Measurements from ENCODE around the gene PRPSAP2.

The PRPSAP2 gene

GRCh38 chr17:18937981-18938691, 80.2 kb downstream of the PRPSAP2 start:
- no peaks in the 10 kb centered on the region for H3K36me3 ChIP-seq (replicated peaks)
- in situ Hi-C loops (cut with HindIII; ENCODE audit: low pct_ligation_motif_present, low sequenced_read_pairs), result no loop called here
- no peaks in the 10 kb centered on the region for H3K27me3 ChIP-seq (replicated peaks)
- TF ChIP-seq, protein P1, sequence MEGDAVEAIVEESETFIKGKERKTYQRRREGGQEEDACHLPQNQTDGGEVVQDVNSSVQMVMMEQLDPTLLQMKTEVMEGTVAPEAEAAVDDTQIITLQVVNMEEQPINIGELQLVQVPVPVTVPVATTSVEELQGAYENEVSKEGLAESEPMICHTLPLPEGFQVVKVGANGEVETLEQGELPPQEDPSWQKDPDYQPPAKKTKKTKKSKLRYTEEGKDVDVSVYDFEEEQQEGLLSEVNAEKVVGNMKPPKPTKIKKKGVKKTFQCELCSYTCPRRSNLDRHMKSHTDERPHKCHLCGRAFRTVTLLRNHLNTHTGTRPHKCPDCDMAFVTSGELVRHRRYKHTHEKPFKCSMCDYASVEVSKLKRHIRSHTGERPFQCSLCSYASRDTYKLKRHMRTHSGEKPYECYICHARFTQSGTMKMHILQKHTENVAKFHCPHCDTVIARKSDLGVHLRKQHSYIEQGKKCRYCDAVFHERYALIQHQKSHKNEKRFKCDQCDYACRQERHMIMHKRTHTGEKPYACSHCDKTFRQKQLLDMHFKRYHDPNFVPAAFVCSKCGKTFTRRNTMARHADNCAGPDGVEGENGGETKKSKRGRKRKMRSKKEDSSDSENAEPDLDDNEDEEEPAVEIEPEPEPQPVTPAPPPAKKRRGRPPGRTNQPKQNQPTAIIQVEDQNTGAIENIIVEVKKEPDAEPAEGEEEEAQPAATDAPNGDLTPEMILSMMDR (IDR thresholded peaks at IDR 0.05; ENCODE audit: low read depth, low read length, missing control alignments), result no peak
- no peak for DNase-seq
- H3K4me3 ChIP-seq (ENCODE audit: low read depth, low read length), result no peak overlapping the region
- H3K27ac ChIP-seq, result no peak overlapping the region

DNA sequence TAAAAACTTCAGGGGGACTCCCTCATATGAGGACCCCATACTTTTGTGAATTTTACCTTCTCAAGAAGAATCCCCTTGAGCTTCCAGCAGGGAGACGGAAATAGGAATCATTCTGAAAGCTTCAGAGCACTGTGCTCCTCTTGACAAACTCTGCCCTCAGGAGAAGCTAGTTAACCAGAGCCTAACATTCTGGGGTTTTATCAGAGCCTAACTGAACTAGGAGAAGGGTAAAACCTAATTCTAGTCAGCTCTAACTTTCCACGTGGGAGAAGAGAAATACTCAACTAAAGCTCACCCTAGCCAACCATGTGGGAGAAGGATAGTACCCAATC, 80.7 kb downstream of the PRPSAP2 start:
- H3K27me3 ChIP-seq (replicated peaks), result no peaks in the 10 kb centered on the region
- no peak for DNase-seq
- in situ Hi-C loops (cut with HindIII; ENCODE audit: low pct_ligation_motif_present, low sequenced_read_pairs), result no loop called here
- TF ChIP-seq, protein P1 (IDR thresholded peaks at IDR 0.05; ENCODE audit: low read depth, low read length, missing control alignments), result no peak
- H3K36me3 ChIP-seq (replicated peaks), result no peaks in the 10 kb centered on the region
- H3K4me3 ChIP-seq (ENCODE audit: low read depth, low read length), result no peak overlapping the region
- no peak overlapping the region for H3K27ac ChIP-seq

- Histone ChIP-seq H3K36me3 (replicated peaks) (no peaks in the 10 kb centered on the region), H3K4me3 (ENCODE audit: low read depth, low read length) (no peak overlapping the region), H3K27me3 (replicated peaks) (peaks cover 3% of the 10 kb centered on the region), H3K27ac (no peak overlapping the region)
- DNase-seq, result no peak
- in situ Hi-C loops (cut with HindIII; ENCODE audit: low pct_ligation_motif_present, low sequenced_read_pairs), result no loop called here
- TF ChIP-seq, protein P1 (IDR thresholded peaks at IDR 0.05; ENCODE audit: low read depth, low read length, missing control alignments), result no peak
Measured at GRCh38 chr17:18944646-18945045, 86.7 kb downstream of the PRPSAP2 start.

GRCh38 chr17:18946536-18946935, 88.6 kb downstream of the PRPSAP2 start:
- no peak overlapping the region for H3K27ac ChIP-seq
- TF ChIP-seq, protein P1 (IDR thresholded peaks at IDR 0.05; ENCODE audit: low read depth, low read length, missing control alignments), result no peak
- no peak overlapping the region for H3K4me3 ChIP-seq (ENCODE audit: low read depth, low read length)
- DNase-seq, result no peak
- no peaks in the 10 kb centered on the region for H3K36me3 ChIP-seq (replicated peaks)
- peaks cover 3% of the 10 kb centered on the region for H3K27me3 ChIP-seq (replicated peaks)
- in situ Hi-C loops (cut with HindIII; ENCODE audit: low pct_ligation_motif_present, low sequenced_read_pairs), result no loop called here

DNA sequence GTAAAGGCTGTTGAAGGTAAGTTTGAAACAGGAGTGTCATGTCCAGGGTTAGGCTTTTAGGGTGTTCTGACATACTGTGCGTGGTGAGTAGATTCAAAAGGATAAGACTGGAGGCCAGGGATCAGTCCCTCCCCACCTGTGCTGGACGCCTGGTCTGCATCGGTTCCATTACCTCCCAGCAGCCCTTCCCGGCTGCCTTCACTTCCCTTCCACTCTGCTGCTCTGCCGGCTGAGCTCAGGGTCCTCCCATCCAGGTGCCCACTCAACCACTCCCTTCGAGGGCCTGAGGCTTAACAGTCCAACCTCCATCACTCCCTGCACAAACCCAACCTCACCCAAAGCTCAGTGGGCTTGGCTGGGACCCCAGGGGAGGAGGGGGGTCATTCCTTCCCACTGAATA, 89.9 kb downstream of the PRPSAP2 start:
- in situ Hi-C loops (cut with HindIII; ENCODE audit: low pct_ligation_motif_present, low sequenced_read_pairs), result no loop called here
- Histone ChIP-seq H3K36me3 (replicated peaks) (no peaks in the 10 kb centered on the region), H3K27ac (no peak overlapping the region), H3K4me3 (ENCODE audit: low read depth, low read length) (no peak overlapping the region), H3K27me3 (replicated peaks) (peaks cover 3% of the 10 kb centered on the region)
- TF ChIP-seq, protein P1 (IDR thresholded peaks at IDR 0.05; ENCODE audit: low read depth, low read length, missing control alignments), result no peak
- DNase-seq, result no peak

- DNase-seq, result no peak
- H3K27me3 ChIP-seq (replicated peaks), result peaks cover 3% of the 10 kb centered on the region
- no peak overlapping the region for H3K27ac ChIP-seq
- TF ChIP-seq, protein P1 (IDR thresholded peaks at IDR 0.05; ENCODE audit: low read depth, low read length, missing control alignments), result no peak
- H3K36me3 ChIP-seq (replicated peaks), result no peaks in the 10 kb centered on the region
- no peak overlapping the region for H3K4me3 ChIP-seq (ENCODE audit: low read depth, low read length)
- in situ Hi-C loops (cut with HindIII; ENCODE audit: low pct_ligation_motif_present, low sequenced_read_pairs), result no loop called here
Measured at GRCh38 chr17:18948476-18949006, 90.6 kb downstream of the PRPSAP2 start.

All from brain microvascular endothelial cell (primary cell).